Measurements from ENCODE around the gene ST6GALNAC3.

Gene ST6GALNAC3

GRCh38 chr1:76679534-76680152 is 605.1 kb downstream of the ST6GALNAC3 start:
- in situ Hi-C loops (cut with HindIII; ENCODE audit: low pct_ligation_motif_present, low sequenced_read_pairs) = no loop called here
- H3K27ac ChIP-seq = no peak overlapping the region
- no peaks in the 10 kb centered on the region for H3K36me3 ChIP-seq (replicated peaks)
- no peak for DNase-seq
- no peak for TF ChIP-seq CTCF (IDR thresholded peaks at IDR 0.05; ENCODE audit: low read depth, low read length, missing control alignments)
- no peak overlapping the region for H3K4me3 ChIP-seq (ENCODE audit: low read depth, low read length)
- no peaks in the 10 kb centered on the region for H3K27me3 ChIP-seq (replicated peaks)

GRCh38 chr1:76680651-76681050 is 606.1 kb downstream of the ST6GALNAC3 start:
- Histone ChIP-seq H3K27me3 (replicated peaks) (no peaks in the 10 kb centered on the region), H3K4me3 (ENCODE audit: low read depth, low read length) (no peak overlapping the region), H3K27ac (no peak overlapping the region), H3K36me3 (replicated peaks) (no peaks in the 10 kb centered on the region)
- no peak for TF ChIP-seq CTCF (IDR thresholded peaks at IDR 0.05; ENCODE audit: low read depth, low read length, missing control alignments)
- DNase-seq = no peak
- in situ Hi-C loops (cut with HindIII; ENCODE audit: low pct_ligation_motif_present, low sequenced_read_pairs) = no loop called here

- Histone ChIP-seq H3K27ac (no peak overlapping the region), H3K27me3 (replicated peaks) (no peaks in the 10 kb centered on the region), H3K36me3 (replicated peaks) (no peaks in the 10 kb centered on the region), H3K4me3 (ENCODE audit: low read depth, low read length) (no peak overlapping the region)
- in situ Hi-C loops (cut with HindIII; ENCODE audit: low pct_ligation_motif_present, low sequenced_read_pairs) = no loop called here
- DNase-seq = no peak
- TF ChIP-seq CTCF (IDR thresholded peaks at IDR 0.05; ENCODE audit: low read depth, low read length, missing control alignments) = no peak
Observed at GRCh38 chr1:76682138-76682537, 607.6 kb downstream of the ST6GALNAC3 start.
